ENCODE data around the gene KLHL26. TPM values are rescaled to one million over a fixed set of nuclear protein-coding genes. Genes with fewer than 3 reads are reported as not detected.

KLHL26 gene
- polyA plus RNA-seq, 1 donor from 2014 or later, result 4.7 TPM

- Histone ChIP-seq H3K4me2 (ENCODE audit: low read length) (no peak overlapping the region), H3K9ac (ENCODE audit: low read length) (no peak overlapping the region), H2AFZ (ENCODE audit: low read depth, low read length) (no peak overlapping the region), H3K79me2 (replicated peaks; ENCODE audit: insufficient read depth, low read length) (no peaks in the 10 kb centered on the region), H3K27me3 (ENCODE audit: insufficient read depth, low read depth, low read length) (peaks cover 72% of the 10 kb centered on the region), H3F3A (ENCODE audit: insufficient read depth, low read length, poor library complexity, severe bottlenecking) (no peaks in the 10 kb centered on the region), H3K4me3 (ENCODE audit: low read length) (no peak overlapping the region), H3K9me3 (ENCODE audit: low read length) (no peaks in the 10 kb centered on the region), H3K36me3 (ENCODE audit: insufficient read depth, low read length) (no peaks in the 10 kb centered on the region), H4K20me1 (ENCODE audit: insufficient read depth) (no peaks in the 10 kb centered on the region), H3K9me2 (ENCODE audit: insufficient read depth, low read length) (no peaks in the 10 kb centered on the region), H3K27ac (ENCODE audit: low read length) (no peak overlapping the region)
- TF ChIP-seq RAD21 (conservative IDR thresholded peaks at IDR 0.05) (no peak), SMC3 (conservative IDR thresholded peaks at IDR 0.05; ENCODE audit: poor library complexity) (no peak), POLR2AphosphoS5 (IDR thresholded peaks at IDR 0.05) (no peak), REST (IDR thresholded peaks at IDR 0.05; ENCODE audit: borderline replicate concordance) (no peak), EP300 (conservative IDR thresholded peaks at IDR 0.05; ENCODE audit: poor library complexity, severe bottlenecking) (no peak), TAF1 (IDR thresholded peaks at IDR 0.05; ENCODE audit: low read depth) (no peak), CTCF (IDR thresholded peaks at IDR 0.05; ENCODE audit: poor library complexity, severe bottlenecking) (no peak), MXI1 (conservative IDR thresholded peaks at IDR 0.05; ENCODE audit: poor library complexity, severe bottlenecking) (no peak), EZH2 (IDR thresholded peaks at IDR 0.05; ENCODE audit: borderline replicate concordance, insufficient read depth, low read length, poor library complexity, severe bottlenecking) (no peak)
Observed at GRCh38 chr19:18610245-18610555, 26.6 kb upstream of the KLHL26 start.

DNA sequence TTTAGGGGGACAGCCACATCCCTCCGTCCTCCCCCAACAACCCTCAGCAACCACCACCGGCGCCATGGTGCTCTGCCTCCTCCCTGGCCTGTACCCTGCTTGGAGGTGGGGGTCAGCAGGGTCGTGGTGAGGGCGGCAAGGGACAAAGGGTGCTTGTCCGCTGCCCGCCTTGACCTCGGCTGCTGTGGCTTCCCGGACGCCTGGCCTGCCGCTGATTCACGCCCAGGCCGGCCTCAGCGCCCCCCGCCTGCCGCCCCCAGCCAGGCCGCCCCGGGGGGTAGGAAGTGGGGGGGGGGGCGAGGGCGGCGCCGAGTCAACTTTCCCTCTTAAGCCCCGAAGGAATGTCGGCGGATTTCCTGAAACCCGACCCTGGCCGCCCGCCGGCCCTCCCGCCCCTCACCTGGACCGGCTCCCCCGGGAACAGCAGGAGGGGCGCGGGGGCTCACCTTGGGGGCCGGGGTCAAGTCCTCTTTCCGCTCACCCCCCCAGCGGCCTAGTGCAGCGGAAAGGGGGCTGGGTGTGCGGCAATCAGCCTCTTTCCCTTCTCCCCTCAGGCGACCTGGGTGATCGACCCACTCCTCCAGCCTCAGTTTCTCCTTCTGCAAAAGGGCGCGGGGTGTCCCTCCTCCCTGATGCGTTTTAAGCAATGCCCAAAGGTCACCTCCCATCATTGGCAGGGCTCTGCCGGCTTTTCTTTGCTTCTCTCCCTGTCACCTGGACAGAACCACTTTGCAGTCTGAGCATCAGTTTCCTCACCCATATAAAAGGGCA, 26.1 kb upstream of the KLHL26 start:
- H3K36me3 ChIP-seq (ENCODE audit: insufficient read depth, low read length), result no peaks in the 10 kb centered on the region
- peak overlapping the region; percentile 35 for H3K4me2 ChIP-seq (ENCODE audit: low read length)
- H3F3A ChIP-seq (ENCODE audit: insufficient read depth, low read length, poor library complexity, severe bottlenecking), result no peaks in the 10 kb centered on the region
- H3K27me3 ChIP-seq (ENCODE audit: insufficient read depth, low read depth, low read length), result peaks cover 66% of the 10 kb centered on the region
- no peak overlapping the region for H3K9ac ChIP-seq (ENCODE audit: low read length)
- H2AFZ ChIP-seq (ENCODE audit: low read depth, low read length), result no peak overlapping the region
- H3K27ac ChIP-seq (ENCODE audit: low read length), result no peak overlapping the region
- no peaks in the 10 kb centered on the region for H3K9me2 ChIP-seq (ENCODE audit: insufficient read depth, low read length)
- no peaks in the 10 kb centered on the region for H4K20me1 ChIP-seq (ENCODE audit: insufficient read depth)
- no peak for TF ChIP-seq SMC3 (conservative IDR thresholded peaks at IDR 0.05; ENCODE audit: poor library complexity)
- no peak for TF ChIP-seq RAD21 (conservative IDR thresholded peaks at IDR 0.05)
- no peak for TF ChIP-seq TAF1 (IDR thresholded peaks at IDR 0.05; ENCODE audit: low read depth)
- no peak for TF ChIP-seq CTCF (IDR thresholded peaks at IDR 0.05; ENCODE audit: poor library complexity, severe bottlenecking)
- no peak for TF ChIP-seq REST (IDR thresholded peaks at IDR 0.05; ENCODE audit: borderline replicate concordance)
- TF ChIP-seq MXI1 (conservative IDR thresholded peaks at IDR 0.05; ENCODE audit: poor library complexity, severe bottlenecking), result no peak
- no peak for TF ChIP-seq POLR2AphosphoS5 (IDR thresholded peaks at IDR 0.05)
- no peaks in the 10 kb centered on the region for H3K79me2 ChIP-seq (replicated peaks; ENCODE audit: insufficient read depth, low read length)
- no peaks in the 10 kb centered on the region for H3K9me3 ChIP-seq (ENCODE audit: low read length)
- H3K4me3 ChIP-seq (ENCODE audit: low read length), result peak overlapping the region; percentile 86

All from neural cell (in vitro differentiated cells).